Activated CD4-positive, alpha-beta T cell treated with anti-CD3 and anti-CD28 coated beads, Interleukin-2, amount 10 ng/mL, durations not matched to agents 7 days and 5 days (primary cell): ENCODE data around the gene RCAN2. TPM values are rescaled to one million over a fixed set of nuclear protein-coding genes. Genes with fewer than 3 reads are reported as not detected.
A peak's percentile ranks its signal among the peaks of the same experiment; 100 is the strongest.
"Not testable (repeated sequence)": the region's sequence is repeated elsewhere in the genome, so short reads cannot be mapped to it uniquely, and the experiment has no call there.

ENCODE experiments used
- CTCF ChIA-PET: fragments of 350-600 bp; sonication (Branson Sonifier 250); formaldehyde crosslinking; loops from one replicate; lab custom pipeline; 2021; ENCODE audit warnings: antibody characterized with exemption; lab: Charles Lee
- POLR2A ChIA-PET: fragments of 350-600 bp; sonication (Branson Sonifier 250); formaldehyde crosslinking; loops from one replicate; lab custom pipeline; 2021; ENCODE audit warnings: antibody characterized with exemption; lab: Charles Lee
- DNase-seq: peaks from one replicate; pipeline ENCODE4 v3.0.0-alpha.2; 2020
- H3K27ac Mint-ChIP-seq: one replicate; pipeline ENCODE4 v1.8.0; 2021; ENCODE audit warnings: mild to moderate bottlenecking, moderate library complexity, mixed read lengths
- H3K27me3 Mint-ChIP-seq: one replicate; pipeline ENCODE4 v1.8.0; 2021; ENCODE audit warnings: mixed read lengths
- H3K36me3 Mint-ChIP-seq: one replicate; pipeline ENCODE4 v1.8.0; 2021; ENCODE audit warnings: low read depth, mixed read lengths
- H3K4me1 Mint-ChIP-seq: one replicate; pipeline ENCODE4 v1.8.0; 2021; ENCODE audit warnings: mixed read lengths
- H3K4me3 Mint-ChIP-seq: one replicate; pipeline ENCODE4 v1.8.0; 2021; ENCODE audit warnings: mild to moderate bottlenecking, moderate library complexity, mixed read lengths
- H3K9me3 Mint-ChIP-seq: one replicate; pipeline ENCODE4 v1.8.0; 2021; ENCODE audit warnings: mixed read lengths
- total RNA-seq, 2 experiments: library from RNA; stranded (reverse); gene quantifications; one replicate each; pipeline ENCODE4 v1.2.3, GENCODE V29; 2021

The RCAN2 gene
- total RNA-seq, 2 experiments from 2014 or later, result 0.57 to 0.65 TPM

DNA sequence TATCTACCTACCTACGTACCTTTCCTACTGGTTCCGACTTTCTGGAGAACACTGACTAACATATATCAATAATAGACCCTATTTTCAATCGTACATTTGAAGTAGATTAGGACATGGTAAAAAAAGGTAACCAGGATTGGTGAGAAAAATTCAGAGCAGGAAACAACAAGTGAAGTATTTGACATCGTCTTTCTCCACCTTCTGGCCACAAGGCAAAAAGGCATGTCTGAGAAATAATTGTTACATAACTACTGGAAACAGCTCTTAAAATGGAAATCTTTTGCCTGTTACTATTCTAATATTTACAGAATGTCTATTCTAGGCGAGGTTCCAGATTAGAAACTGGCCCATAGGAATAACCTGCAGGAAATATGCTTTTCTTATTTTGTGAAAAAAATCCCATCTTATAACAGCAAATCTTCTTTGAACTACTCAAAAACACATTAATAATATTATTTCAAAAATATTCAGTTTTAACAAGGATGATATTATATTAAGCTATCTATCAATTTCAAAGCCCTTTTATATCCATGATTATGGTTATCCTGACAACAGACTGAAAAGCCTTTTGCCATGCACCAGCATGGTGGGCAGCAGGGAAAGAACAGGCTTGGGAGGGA lies 80.8 kb downstream of the RCAN2 start:
- Mint-ChIP-seq H3K9me3 (no peaks in the 10 kb centered on the region), H3K4me3 (no peak overlapping the region), H3K4me1 (no peaks in the 10 kb centered on the region), H3K27ac (no peak overlapping the region), H3K27me3 (peaks cover 4% of the 10 kb centered on the region), H3K36me3 (no peaks in the 10 kb centered on the region)
- CTCF ChIA-PET, result interaction anchor here (1.3 kb wide), 1 partner anchor 320 kb away, joined by 4 read pairs; no protein-coding TSS in a partner anchor
- POLR2A ChIA-PET, result no interaction called here
- DNase-seq, result peak; percentile 26

DNA sequence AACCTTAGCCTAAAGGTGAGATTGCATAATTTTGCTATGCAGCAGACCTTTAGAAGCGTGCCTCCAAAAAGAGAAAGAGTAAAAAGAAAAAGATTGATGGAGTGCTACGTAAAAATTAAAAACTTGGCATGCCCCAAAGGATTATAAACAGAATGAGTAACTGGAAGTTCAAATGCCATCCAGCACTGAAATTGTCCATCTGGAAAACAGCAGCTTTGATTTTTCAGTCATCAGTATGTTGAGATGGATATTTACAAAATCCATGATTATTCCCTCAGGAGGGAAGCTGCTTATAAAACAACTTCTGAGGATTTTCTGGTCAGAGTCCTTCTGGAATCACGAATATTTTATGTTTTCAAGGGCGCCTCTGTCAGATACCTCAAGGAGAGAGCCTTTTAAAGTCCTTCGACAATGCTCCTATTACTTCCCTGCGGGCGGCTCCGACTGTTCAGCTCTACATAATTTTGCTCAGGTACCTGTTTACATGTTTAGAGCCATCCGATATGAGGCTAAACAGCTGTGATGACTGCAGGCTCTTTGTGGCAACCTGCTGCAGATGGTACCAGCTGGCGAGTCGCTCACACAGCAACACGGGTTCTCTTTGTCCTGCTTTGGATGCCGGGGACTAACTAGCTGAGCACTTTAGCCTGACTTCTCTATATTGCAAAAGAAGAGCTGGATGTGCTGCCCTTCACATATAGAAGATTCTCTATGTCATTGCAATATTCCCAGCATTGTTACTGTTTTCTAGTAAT lies 83.3 kb downstream of the RCAN2 start:
- Mint-ChIP-seq H3K4me3 (no peak overlapping the region), H3K27ac (no peak overlapping the region), H3K27me3 (no peaks in the 10 kb centered on the region), H3K36me3 (no peaks in the 10 kb centered on the region), H3K4me1 (no peaks in the 10 kb centered on the region), H3K9me3 (no peaks in the 10 kb centered on the region)
- DNase-seq, result no peak
- ChIA-PET CTCF (interaction anchor here (1.9 kb wide), 1 partner anchor 11 kb away, joined by 5 read pairs; no protein-coding TSS in a partner anchor), POLR2A (no interaction called here)

DNA sequence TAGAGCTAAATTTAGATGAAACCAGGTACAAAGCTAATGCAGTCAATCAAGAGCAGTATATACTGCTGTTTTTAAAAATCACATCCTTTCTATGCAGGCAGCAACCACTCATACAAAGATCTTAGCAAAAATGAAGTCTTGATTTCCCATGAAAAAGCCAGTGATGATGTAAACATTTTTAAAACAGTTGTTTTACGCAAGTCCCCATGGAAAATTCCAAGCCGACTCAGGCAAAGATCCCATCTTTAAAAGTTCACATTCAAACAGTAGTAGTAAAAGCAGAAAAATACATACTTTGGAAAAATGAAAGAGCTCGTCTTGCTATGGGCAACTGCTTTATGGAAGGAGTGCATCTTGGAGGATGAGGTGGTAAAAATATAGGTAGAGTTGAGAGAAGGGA lies 84.0 kb downstream of the RCAN2 start:
- no peak overlapping the region for H3K4me3 Mint-ChIP-seq
- CTCF ChIA-PET, result interaction anchor here (1.3 to 1.9 kb wide), 2 partner anchors 10 to 16 kb away, joined by 3 to 5 read pairs; no protein-coding TSS in a partner anchor
- no peak for DNase-seq
- H3K27ac Mint-ChIP-seq, result no peak overlapping the region
- no peaks in the 10 kb centered on the region for H3K4me1 Mint-ChIP-seq
- POLR2A ChIA-PET, result no interaction called here
- H3K27me3 Mint-ChIP-seq, result no peaks in the 10 kb centered on the region
- no peaks in the 10 kb centered on the region for H3K9me3 Mint-ChIP-seq
- H3K36me3 Mint-ChIP-seq, result no peaks in the 10 kb centered on the region

DNA sequence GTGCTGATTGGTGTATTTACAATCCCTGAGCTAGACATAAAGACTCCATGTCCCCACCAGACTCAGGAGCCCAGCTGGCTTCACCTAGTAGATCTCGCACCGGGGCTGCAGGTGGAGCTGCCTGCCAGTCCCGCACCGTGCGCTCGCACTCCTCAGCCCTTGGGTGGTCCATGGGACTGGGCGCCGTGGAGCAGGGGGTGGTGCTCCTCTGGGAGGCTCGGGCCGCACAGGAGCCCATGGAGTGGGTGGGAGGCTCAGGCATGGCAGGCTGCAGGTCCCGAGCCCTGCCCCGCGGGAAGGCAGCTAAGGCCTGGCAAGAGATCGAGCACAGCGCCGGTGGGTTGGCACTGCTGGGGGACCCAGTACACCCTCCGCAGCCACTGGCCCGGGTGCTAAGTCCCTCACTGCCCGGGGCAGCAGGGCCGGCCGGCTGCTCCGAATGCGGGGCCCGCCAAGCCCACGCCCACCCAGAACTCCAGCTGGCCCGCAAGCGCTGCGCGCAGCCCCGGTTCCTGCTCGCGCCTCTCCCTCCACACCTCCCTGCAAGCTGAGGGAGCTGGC lies 85.5 kb downstream of the RCAN2 start:
- not testable (repeated sequence) for H3K4me1 Mint-ChIP-seq, H3K36me3 Mint-ChIP-seq, H3K9me3 Mint-ChIP-seq, H3K27ac Mint-ChIP-seq, H3K4me3 Mint-ChIP-seq, H3K27me3 Mint-ChIP-seq, DNase-seq
- ChIA-PET POLR2A (interaction anchor here (0.6 kb wide), 1 partner anchor 1430 kb away, joined by 3 read pairs; no protein-coding TSS in a partner anchor), CTCF (interaction anchor here (1.3 kb wide), 1 partner anchor 14 kb away, joined by 3 read pairs; no protein-coding TSS in a partner anchor)

DNA sequence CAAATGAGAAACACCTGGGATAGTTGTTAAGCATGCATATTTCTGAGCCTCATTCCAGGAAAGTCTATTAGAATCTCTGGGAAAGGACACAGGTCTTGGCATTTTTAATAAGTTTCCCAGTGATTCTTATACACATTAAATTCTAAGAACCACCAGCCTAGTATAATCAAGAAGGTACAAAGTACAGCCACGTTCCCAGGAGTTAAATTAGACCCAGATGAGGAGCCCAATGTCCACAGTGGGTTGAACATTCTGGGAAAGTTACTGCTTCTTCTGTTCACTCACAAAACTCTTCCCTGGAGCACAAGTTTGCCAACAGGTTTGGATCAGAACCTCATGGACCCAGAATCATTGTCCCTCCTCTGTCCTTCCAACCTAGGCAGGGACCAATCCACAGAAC lies 90.4 kb downstream of the RCAN2 start:
- Mint-ChIP-seq H3K27me3 (peaks cover 19% of the 10 kb centered on the region), H3K9me3 (no peaks in the 10 kb centered on the region), H3K4me1 (no peaks in the 10 kb centered on the region), H3K4me3 (no peak overlapping the region), H3K36me3 (no peaks in the 10 kb centered on the region), H3K27ac (no peak overlapping the region)
- ChIA-PET POLR2A (no interaction called here), CTCF (no interaction called here)
- no peak for DNase-seq

DNA sequence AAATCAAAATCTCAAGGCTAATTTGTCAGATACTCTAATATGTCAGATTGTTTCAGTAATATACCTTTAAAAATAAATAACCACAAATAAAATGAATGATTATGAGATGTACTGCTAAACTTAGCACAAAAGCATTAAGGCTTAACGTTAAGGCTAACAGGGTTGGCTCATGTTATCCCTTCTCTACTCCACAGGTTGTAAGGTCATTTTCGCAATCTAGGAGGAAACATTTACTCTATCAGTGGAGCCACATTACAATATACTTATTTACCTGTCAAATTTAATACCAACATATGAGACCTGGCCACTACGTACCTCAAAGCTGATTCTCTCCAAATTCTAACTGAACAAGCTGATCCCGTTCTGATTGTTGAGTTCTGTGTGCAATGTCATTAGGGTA lies 95.7 kb downstream of the RCAN2 start:
- Mint-ChIP-seq H3K4me3 (no peak overlapping the region), H3K4me1 (no peaks in the 10 kb centered on the region), H3K36me3 (no peaks in the 10 kb centered on the region), H3K27ac (no peak overlapping the region), H3K9me3 (no peaks in the 10 kb centered on the region), H3K27me3 (peaks cover 41% of the 10 kb centered on the region)
- ChIA-PET CTCF (no interaction called here), POLR2A (no interaction called here)
- DNase-seq, result no peak

DNA sequence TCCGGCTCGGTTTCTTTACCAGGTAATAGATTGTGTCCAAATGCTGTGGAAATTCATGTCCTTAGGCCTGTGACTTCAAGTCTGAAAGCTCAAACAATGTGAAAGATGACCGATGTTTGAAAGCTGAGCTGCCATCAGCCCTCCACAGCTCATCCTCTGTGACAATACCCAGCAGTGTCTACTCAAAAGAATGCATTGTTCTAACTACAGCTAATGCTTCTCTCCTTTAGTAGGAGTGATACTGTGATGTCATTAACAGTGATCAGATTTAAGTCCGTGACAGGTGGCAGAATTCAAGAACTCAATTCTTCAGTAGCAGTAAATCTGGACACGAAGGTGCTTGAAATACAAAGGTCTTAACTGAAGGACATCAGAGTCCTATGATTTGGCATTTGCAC lies 97.3 kb downstream of the RCAN2 start:
- DNase-seq, result no peak
- Mint-ChIP-seq H3K27me3 (peaks cover 34% of the 10 kb centered on the region), H3K27ac (no peak overlapping the region), H3K9me3 (no peaks in the 10 kb centered on the region), H3K4me1 (no peaks in the 10 kb centered on the region), H3K4me3 (no peak overlapping the region), H3K36me3 (no peaks in the 10 kb centered on the region)
- ChIA-PET CTCF (interaction anchor here (1.6 kb wide), 1 partner anchor 12 kb away, joined by 3 read pairs; no protein-coding TSS in a partner anchor), POLR2A (no interaction called here)

DNA sequence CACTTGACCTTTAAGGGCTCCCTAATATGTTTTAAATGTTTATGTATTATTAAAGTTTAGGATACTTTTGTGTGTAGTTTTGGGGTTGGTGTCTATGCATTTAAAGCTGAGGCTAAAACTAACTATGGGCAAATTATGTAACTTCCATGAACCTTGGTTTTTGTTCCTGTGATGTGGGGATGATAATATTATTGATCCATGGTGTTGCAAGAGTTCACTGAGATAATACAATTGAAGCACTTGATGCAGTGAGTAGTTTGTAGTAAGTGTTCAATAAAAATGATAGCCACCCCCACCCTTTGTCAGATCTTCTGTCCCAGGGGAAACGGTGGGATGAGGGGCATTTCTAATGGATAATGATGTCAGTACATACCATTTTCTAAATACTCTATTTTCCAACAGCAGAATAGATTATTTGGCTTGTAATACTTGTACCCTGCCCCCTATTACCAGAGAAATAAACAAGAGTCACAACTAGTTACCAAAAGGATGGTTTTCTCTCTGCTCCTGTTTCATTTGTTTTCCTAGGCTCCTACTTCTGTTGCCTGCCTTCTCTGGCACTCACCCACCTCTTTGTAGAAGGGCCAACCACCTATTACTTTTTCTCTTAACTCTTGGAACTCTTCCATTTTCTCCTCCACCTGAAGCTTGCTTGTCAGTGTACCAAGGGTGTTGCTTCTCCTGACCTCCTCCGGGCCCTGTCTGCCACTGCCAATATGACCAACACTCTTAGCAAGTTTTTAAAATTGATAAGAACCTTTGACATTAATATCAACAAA lies 97.9 kb downstream of the RCAN2 start:
- H3K27me3 Mint-ChIP-seq, result peaks cover 31% of the 10 kb centered on the region
- ChIA-PET CTCF (interaction anchor here (0.6 to 1.6 kb wide), 2 partner anchors 11 to 551 kb away, joined by 3 read pairs; no protein-coding TSS in a partner anchor), POLR2A (no interaction called here)
- H3K4me3 Mint-ChIP-seq, result no peak overlapping the region
- no peak for DNase-seq
- H3K36me3 Mint-ChIP-seq, result no peaks in the 10 kb centered on the region
- no peaks in the 10 kb centered on the region for H3K4me1 Mint-ChIP-seq
- no peak overlapping the region for H3K27ac Mint-ChIP-seq
- H3K9me3 Mint-ChIP-seq, result no peaks in the 10 kb centered on the region

DNA sequence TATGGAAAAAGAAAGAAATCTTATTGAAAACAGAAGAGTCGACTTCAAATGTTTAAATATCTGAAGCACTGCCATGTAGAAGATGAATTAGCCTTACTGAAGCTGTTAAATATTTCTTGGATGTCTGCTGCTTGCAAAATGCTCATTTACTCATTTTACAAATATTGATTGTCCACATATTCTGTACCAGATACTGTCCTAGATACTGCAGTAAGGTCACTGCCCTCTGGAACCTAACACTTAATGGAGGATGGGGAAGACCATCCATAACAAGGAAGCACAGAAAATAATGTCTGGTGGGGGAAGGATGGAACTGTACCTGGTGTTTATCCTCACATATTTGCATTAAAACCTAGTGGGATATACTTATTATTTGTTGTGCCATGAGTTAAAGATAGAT lies 99.0 kb downstream of the RCAN2 start:
- POLR2A ChIA-PET, result no interaction called here

DNA sequence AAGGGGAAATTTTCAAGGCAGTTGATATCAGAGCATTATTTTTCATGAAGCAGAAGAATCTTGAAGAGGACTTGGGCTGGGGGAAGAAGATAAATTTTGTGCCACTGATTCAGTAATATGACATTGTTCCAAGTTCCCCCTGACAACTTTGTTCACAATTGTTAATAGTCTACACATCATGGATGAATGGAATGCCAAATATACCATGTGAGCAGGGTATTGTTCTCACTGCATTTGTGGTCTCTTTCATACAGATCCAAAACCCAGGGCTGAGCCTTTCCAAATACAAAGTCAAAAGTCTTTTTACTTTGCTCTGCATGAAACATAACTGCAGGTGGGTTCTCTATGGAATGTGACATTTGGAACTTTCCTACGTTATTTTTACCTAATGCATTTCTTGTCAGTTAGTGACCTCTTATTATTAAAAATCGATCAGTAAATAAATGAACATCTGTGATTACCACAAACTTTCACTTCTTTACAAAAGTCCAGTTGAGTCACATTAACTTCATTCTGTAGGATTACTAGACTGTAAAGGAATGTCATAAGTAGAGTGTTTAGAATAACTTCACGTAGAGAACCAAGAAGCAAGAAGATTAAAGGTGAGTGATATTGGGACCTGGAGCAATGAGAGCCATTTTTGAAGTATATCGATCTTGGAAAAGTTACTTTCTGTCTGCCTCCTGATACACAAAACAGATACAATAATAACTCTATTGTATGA lies 100.9 kb downstream of the RCAN2 start:
- no peaks in the 10 kb centered on the region for H3K4me1 Mint-ChIP-seq
- no peak overlapping the region for H3K4me3 Mint-ChIP-seq
- no peak for DNase-seq
- H3K9me3 Mint-ChIP-seq, result peaks cover 6% of the 10 kb centered on the region
- POLR2A ChIA-PET, result no interaction called here
- no peaks in the 10 kb centered on the region for H3K36me3 Mint-ChIP-seq
- H3K27me3 Mint-ChIP-seq, result peaks cover 26% of the 10 kb centered on the region
- H3K27ac Mint-ChIP-seq, result no peak overlapping the region
- CTCF ChIA-PET, result no interaction called here

More for the DNA sequence above, 99.0 kb downstream of the RCAN2 start:
- Mint-ChIP-seq H3K9me3 (no peaks in the 10 kb centered on the region), H3K27me3 (peaks cover 31% of the 10 kb centered on the region), H3K4me3 (no peak overlapping the region), H3K4me1 (no peaks in the 10 kb centered on the region), H3K27ac (no peak overlapping the region), H3K36me3 (no peaks in the 10 kb centered on the region)
- DNase-seq, result no peak
- CTCF ChIA-PET, result interaction anchor here (1.5 to 1.6 kb wide), 2 partner anchors 10 to 14 kb away, joined by 3 read pairs; no protein-coding TSS in a partner anchor

DNA sequence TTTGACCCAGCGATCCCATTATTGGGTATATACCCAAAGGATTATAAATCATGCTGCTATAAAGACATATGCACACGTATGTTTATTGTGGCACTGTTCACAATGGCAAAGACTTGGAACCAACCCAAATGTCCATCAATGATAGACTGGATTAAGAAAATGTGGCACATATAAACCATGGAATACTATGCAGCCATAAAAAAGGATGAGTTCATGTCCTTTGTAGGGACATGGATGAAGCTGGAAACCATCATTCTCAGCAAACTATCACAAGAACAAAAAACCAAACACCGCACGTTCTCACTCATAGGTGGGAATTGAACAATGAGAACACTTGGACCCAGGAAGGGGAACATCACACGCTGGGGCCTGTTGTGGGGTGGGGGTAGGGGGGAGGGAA lies 103.5 kb downstream of the RCAN2 start:
- H3K4me3 Mint-ChIP-seq, H3K27ac Mint-ChIP-seq, H3K36me3 Mint-ChIP-seq, H3K9me3 Mint-ChIP-seq, CTCF ChIA-PET, POLR2A ChIA-PET, H3K4me1 Mint-ChIP-seq, DNase-seq: not testable (repeated sequence)
- H3K27me3 Mint-ChIP-seq, result peaks cover 16% of the 10 kb centered on the region

DNA sequence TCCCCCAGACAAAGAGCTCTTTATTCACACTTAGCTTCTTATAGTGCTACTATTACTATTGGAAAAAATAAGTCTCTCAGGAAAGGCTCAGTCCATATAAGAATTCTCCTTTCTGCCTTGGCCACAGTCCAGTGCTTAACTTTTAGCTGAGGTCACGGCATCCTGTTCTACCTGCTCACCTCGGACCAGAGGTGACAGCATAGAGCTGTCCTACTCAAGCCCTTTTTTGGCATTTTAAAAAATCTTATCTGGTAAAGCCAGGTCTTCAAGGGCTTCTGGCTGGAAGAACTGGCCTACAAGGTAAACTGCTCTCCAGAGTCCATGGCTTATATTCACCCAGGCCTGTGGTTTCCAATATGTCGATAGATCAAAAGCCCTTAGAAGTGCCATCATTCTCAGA lies 109.7 kb downstream of the RCAN2 start:
- Mint-ChIP-seq H3K27me3 (peaks cover 18% of the 10 kb centered on the region), H3K4me3 (no peak overlapping the region), H3K9me3 (peaks cover 4% of the 10 kb centered on the region), H3K36me3 (no peaks in the 10 kb centered on the region), H3K27ac (no peak overlapping the region), H3K4me1 (peaks cover 5% of the 10 kb centered on the region)
- ChIA-PET CTCF (interaction anchor here (0.6 to 1.4 kb wide), 2 partner anchors 11 to 162 kb away, joined by 3 read pairs; no protein-coding TSS in a partner anchor), POLR2A (no interaction called here)
- no peak for DNase-seq
